NCI-H510A (cell line): Measurements from ENCODE around the gene PIK3CD.

Source experiments
- DNase-seq: peaks from one replicate; lab custom pipeline; 2025; lab: John Stamatoyannopoulos, UW

Gene PIK3CD

GRCh38 chr1:9719978-9720722, 68.6 kb downstream of the PIK3CD start:
- DNase-seq: no peak

- DNase-seq: no peak
Measured at GRCh38 chr1:9720785-9721605, 69.5 kb downstream of the PIK3CD start.

- DNase-seq: no peak
Measured at GRCh38 chr1:9721606-9722377, 70.3 kb downstream of the PIK3CD start.

GRCh38 chr1:9722378-9722749, 70.8 kb downstream of the PIK3CD start:
- DNase-seq: no peak

GRCh38 chr1:9723068-9723805, 71.7 kb downstream of the PIK3CD start:
- DNase-seq: no peak

- DNase-seq: no peak
Measured at GRCh38 chr1:9723926-9724325, 72.4 kb downstream of the PIK3CD start.

GRCh38 chr1:9724706-9725476, 73.4 kb downstream of the PIK3CD start:
- peak; percentile 70 for DNase-seq

- no peak for DNase-seq
Measured at GRCh38 chr1:9726406-9726805, 74.9 kb downstream of the PIK3CD start.

- DNase-seq: peak; percentile 64
Measured at GRCh38 chr1:9726905-9727595, 75.5 kb downstream of the PIK3CD start.

GRCh38 chr1:9728451-9729295, 77.1 kb downstream of the PIK3CD start:
- no peak for DNase-seq

GRCh38 chr1:9729523-9729922, 78.0 kb downstream of the PIK3CD start:
- no peak for DNase-seq

GRCh38 chr1:9730096-9730901, 78.8 kb downstream of the PIK3CD start:
- DNase-seq: no peak

- no peak for DNase-seq
Measured at GRCh38 chr1:9731051-9731537, 79.6 kb downstream of the PIK3CD start.

GRCh38 chr1:9731561-9731960, 80.0 kb downstream of the PIK3CD start:
- DNase-seq: no peak

GRCh38 chr1:9732123-9732971, 80.8 kb downstream of the PIK3CD start:
- no peak for DNase-seq

GRCh38 chr1:9733160-9733789, 81.7 kb downstream of the PIK3CD start:
- no peak for DNase-seq

GRCh38 chr1:9735800-9736199, 84.3 kb downstream of the PIK3CD start:
- DNase-seq: no peak
